ENCODE results near the gene RYR1. TPM values are rescaled to one million over a fixed set of nuclear protein-coding genes. Genes with fewer than 3 reads are reported as not detected.

Gene RYR1
- total RNA-seq, 2 experiments from 2014 or later = 0.54 to 1.4 TPM

DNA sequence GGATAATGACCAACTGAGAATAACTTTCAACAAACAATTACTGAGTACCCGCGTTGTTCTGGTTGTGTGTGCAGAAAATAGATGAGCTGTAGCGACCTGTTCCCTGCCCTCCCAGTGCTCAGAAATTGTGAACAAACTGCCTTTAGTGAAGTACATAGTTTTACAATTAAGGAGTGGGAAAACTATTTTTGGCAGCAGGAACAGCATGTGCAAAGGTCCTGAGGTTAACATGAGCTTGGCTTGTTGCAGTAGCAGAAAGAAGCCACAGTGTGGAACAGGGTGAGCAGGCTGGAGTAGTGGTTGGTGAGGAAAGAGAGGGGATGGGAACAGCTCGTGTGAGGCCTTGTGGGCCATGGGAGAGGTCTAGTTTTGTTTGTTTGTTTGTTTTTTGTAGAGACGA, 16.0 kb downstream of the RYR1 start:
- H4K20me1 ChIP-seq (ENCODE audit: insufficient read depth, low read length) = no peaks in the 10 kb centered on the region
- no peak overlapping the region for H2AFZ ChIP-seq (ENCODE audit: low read length)
- H3K36me3 ChIP-seq (ENCODE audit: insufficient read depth, low read length) = no peaks in the 10 kb centered on the region
- no peaks in the 10 kb centered on the region for H3K9me2 ChIP-seq (ENCODE audit: insufficient read depth, low read length)
- no peaks in the 10 kb centered on the region for H3K4me1 ChIP-seq (ENCODE audit: insufficient read depth, low read length, poor library complexity, severe bottlenecking)
- intact Hi-C loops (cut with micrococcal nuclease; ENCODE audit: unreplicated experiment) = no loop called here
- ChIA-PET POLR2A (no interaction called here), CTCF (ENCODE audit: unreplicated experiment) (no interaction called here)
- BruUV-seq (replicated peaks) = no TSS peak
- H3K4me2 ChIP-seq (ENCODE audit: low read length) = no peak overlapping the region
- TF ChIP-seq EZH2phosphoT487 (IDR thresholded peaks at IDR 0.05; ENCODE audit: borderline replicate concordance, low read depth, low read length) = no peak
- TF ChIP-seq, protein P1, sequence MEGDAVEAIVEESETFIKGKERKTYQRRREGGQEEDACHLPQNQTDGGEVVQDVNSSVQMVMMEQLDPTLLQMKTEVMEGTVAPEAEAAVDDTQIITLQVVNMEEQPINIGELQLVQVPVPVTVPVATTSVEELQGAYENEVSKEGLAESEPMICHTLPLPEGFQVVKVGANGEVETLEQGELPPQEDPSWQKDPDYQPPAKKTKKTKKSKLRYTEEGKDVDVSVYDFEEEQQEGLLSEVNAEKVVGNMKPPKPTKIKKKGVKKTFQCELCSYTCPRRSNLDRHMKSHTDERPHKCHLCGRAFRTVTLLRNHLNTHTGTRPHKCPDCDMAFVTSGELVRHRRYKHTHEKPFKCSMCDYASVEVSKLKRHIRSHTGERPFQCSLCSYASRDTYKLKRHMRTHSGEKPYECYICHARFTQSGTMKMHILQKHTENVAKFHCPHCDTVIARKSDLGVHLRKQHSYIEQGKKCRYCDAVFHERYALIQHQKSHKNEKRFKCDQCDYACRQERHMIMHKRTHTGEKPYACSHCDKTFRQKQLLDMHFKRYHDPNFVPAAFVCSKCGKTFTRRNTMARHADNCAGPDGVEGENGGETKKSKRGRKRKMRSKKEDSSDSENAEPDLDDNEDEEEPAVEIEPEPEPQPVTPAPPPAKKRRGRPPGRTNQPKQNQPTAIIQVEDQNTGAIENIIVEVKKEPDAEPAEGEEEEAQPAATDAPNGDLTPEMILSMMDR (conservative IDR thresholded peaks at IDR 0.05; ENCODE audit: low read length) = no peak
- H3K27ac ChIP-seq (ENCODE audit: low read depth, low read length, poor library complexity, severe bottlenecking) = no peak overlapping the region
- no peaks in the 10 kb centered on the region for H3K79me2 ChIP-seq (ENCODE audit: insufficient read depth, low read depth, low read length)
- no peak overlapping the region for H3K4me3 ChIP-seq (ENCODE audit: low read depth, low read length, poor library complexity, severe bottlenecking)
- no peaks in the 10 kb centered on the region for H3K9me3 ChIP-seq (ENCODE audit: low read length)
- no peak for DNase-seq (ENCODE audit: low spot score)

DNA sequence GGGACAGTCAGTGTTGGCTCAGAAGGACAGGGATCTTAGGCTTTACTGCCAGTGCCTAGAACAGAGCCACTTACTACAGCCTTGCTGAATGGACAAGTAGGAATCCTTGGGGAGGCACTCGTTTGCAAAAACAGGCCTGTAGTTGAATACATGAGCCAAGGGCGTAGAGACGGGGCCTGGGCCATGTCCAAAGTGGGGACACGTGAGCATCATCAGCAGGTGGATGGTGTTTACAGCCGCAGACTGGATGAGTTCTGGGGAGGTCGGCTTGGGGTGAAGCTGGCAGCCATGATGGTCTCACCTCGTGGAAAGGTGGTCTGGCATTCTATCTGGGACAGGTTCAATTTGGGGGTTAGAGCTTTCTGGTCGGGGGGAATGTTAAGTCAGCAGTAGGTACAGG, 17.5 kb downstream of the RYR1 start:
- Histone ChIP-seq H3K9me2 (ENCODE audit: insufficient read depth, low read length) (no peaks in the 10 kb centered on the region), H3K9me3 (ENCODE audit: low read length) (no peaks in the 10 kb centered on the region), H3K36me3 (ENCODE audit: insufficient read depth, low read length) (no peaks in the 10 kb centered on the region), H3K4me2 (ENCODE audit: low read length) (no peak overlapping the region), H3K79me2 (ENCODE audit: insufficient read depth, low read depth, low read length) (no peaks in the 10 kb centered on the region), H4K20me1 (ENCODE audit: insufficient read depth, low read length) (no peaks in the 10 kb centered on the region), H3K4me1 (ENCODE audit: insufficient read depth, low read length, poor library complexity, severe bottlenecking) (no peaks in the 10 kb centered on the region), H2AFZ (ENCODE audit: low read length) (no peak overlapping the region), H3K27ac (ENCODE audit: low read depth, low read length, poor library complexity, severe bottlenecking) (no peak overlapping the region), H3K4me3 (ENCODE audit: low read depth, low read length, poor library complexity, severe bottlenecking) (no peak overlapping the region)
- DNase-seq (ENCODE audit: low spot score) = no peak
- BruUV-seq (replicated peaks) = no TSS peak
- POLR2A ChIA-PET = no interaction called here
- CTCF ChIA-PET (ENCODE audit: unreplicated experiment) = no interaction called here
- intact Hi-C loops (cut with micrococcal nuclease; ENCODE audit: unreplicated experiment) = no loop called here
- TF ChIP-seq, protein P1 (conservative IDR thresholded peaks at IDR 0.05; ENCODE audit: low read length) = no peak
- no peak for TF ChIP-seq EZH2phosphoT487 (IDR thresholded peaks at IDR 0.05; ENCODE audit: borderline replicate concordance, low read depth, low read length)

DNA sequence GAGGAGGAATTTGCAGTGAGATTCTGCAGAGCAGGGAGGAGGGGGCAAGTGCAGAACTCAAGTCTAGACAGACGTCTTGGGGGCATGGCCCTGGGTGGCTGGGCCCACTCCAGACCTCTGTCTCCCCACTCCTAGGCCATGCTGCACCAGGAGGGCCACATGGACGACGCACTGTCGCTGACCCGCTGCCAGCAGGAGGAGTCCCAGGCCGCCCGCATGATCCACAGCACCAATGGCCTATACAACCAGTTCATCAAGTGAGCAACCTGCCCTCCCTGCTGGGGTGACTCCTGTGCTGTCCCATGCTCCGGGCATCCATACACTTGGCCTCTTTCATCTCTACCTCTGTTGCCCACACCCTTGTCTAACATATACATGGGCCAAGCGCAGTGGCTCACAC, 18.1 kb downstream of the RYR1 start:
- TF ChIP-seq, protein P1 (conservative IDR thresholded peaks at IDR 0.05; ENCODE audit: low read length) = no peak
- TF ChIP-seq EZH2phosphoT487 (IDR thresholded peaks at IDR 0.05; ENCODE audit: borderline replicate concordance, low read depth, low read length) = no peak
- no peaks in the 10 kb centered on the region for H3K36me3 ChIP-seq (ENCODE audit: insufficient read depth, low read length)
- ChIA-PET CTCF (ENCODE audit: unreplicated experiment) (no interaction called here), POLR2A (no interaction called here)
- H3K4me3 ChIP-seq (ENCODE audit: low read depth, low read length, poor library complexity, severe bottlenecking) = no peak overlapping the region
- no peaks in the 10 kb centered on the region for H3K9me3 ChIP-seq (ENCODE audit: low read length)
- H3K9me2 ChIP-seq (ENCODE audit: insufficient read depth, low read length) = no peaks in the 10 kb centered on the region
- no peaks in the 10 kb centered on the region for H4K20me1 ChIP-seq (ENCODE audit: insufficient read depth, low read length)
- H3K27ac ChIP-seq (ENCODE audit: low read depth, low read length, poor library complexity, severe bottlenecking) = no peak overlapping the region
- no peak overlapping the region for H2AFZ ChIP-seq (ENCODE audit: low read length)
- intact Hi-C loops (cut with micrococcal nuclease; ENCODE audit: unreplicated experiment) = no loop called here
- no peak overlapping the region for H3K4me2 ChIP-seq (ENCODE audit: low read length)
- DNase-seq (ENCODE audit: low spot score) = no peak
- no peaks in the 10 kb centered on the region for H3K4me1 ChIP-seq (ENCODE audit: insufficient read depth, low read length, poor library complexity, severe bottlenecking)
- no peaks in the 10 kb centered on the region for H3K79me2 ChIP-seq (ENCODE audit: insufficient read depth, low read depth, low read length)
- no TSS peak for BruUV-seq (replicated peaks)

Measured in OCI-LY7 (cell line).